GM18520 (cell line): ENCODE measurements around the gene EDIL3.
"Not testable (repeated sequence)": the region's sequence is repeated elsewhere in the genome, so short reads cannot be mapped to it uniquely, and the experiment has no call there.

ENCODE experiments used
- ATAC-seq: cut with Tn5 transposase; IDR thresholded peaks from one replicate; pipeline ENCODE4 v1.9.1; 2021; ENCODE audit not compliant: unreplicated experiment

The EDIL3 gene

GRCh38 chr5:84303315-84303714, 81.4 kb downstream of the EDIL3 start:
- ATAC-seq: no peak

GRCh38 chr5:84301535-84301934, 83.1 kb downstream of the EDIL3 start:
- no peak for ATAC-seq

- no peak for ATAC-seq
Measured at GRCh38 chr5:84299959-84300358, 84.7 kb downstream of the EDIL3 start.

- ATAC-seq: no peak
Measured at GRCh38 chr5:84298628-84299027, 86.1 kb downstream of the EDIL3 start.

- ATAC-seq: not testable (repeated sequence)
Measured at GRCh38 chr5:84297641-84298040, 87.0 kb downstream of the EDIL3 start.

- ATAC-seq: no peak
Measured at GRCh38 chr5:84292788-84293653, 91.7 kb downstream of the EDIL3 start.

- no peak for ATAC-seq
Measured at GRCh38 chr5:84292000-84292642, 92.6 kb downstream of the EDIL3 start.

- ATAC-seq: no peak
Measured at GRCh38 chr5:84290673-84291072, 94.0 kb downstream of the EDIL3 start.

GRCh38 chr5:84290161-84290560, 94.5 kb downstream of the EDIL3 start:
- ATAC-seq: no peak

- peak; percentile 68 for ATAC-seq
Measured at GRCh38 chr5:84287951-84288350, 96.7 kb downstream of the EDIL3 start.

GRCh38 chr5:84286662-84287061, 98.0 kb downstream of the EDIL3 start:
- ATAC-seq: no peak

GRCh38 chr5:84285641-84286637, 98.7 kb downstream of the EDIL3 start:
- ATAC-seq: no peak

GRCh38 chr5:84281383-84281782, 103.3 kb downstream of the EDIL3 start:
- no peak for ATAC-seq

GRCh38 chr5:84279234-84279633, 105.4 kb downstream of the EDIL3 start:
- no peak for ATAC-seq

- no peak for ATAC-seq
Measured at GRCh38 chr5:84275609-84276008, 109.1 kb downstream of the EDIL3 start.

GRCh38 chr5:84274585-84275468, 109.9 kb downstream of the EDIL3 start:
- ATAC-seq: no peak

- peak; percentile 67 for ATAC-seq
Measured at GRCh38 chr5:84273517-84273883, 111.2 kb downstream of the EDIL3 start.

GRCh38 chr5:84272771-84273516, 111.7 kb downstream of the EDIL3 start:
- ATAC-seq: peak; percentile 23

- ATAC-seq: no peak
Measured at GRCh38 chr5:84265739-84266550, 118.7 kb downstream of the EDIL3 start.
